H1 (cell line): ENCODE measurements around the gene HDAC9. TPM values are rescaled to one million over a fixed set of nuclear protein-coding genes. Genes with fewer than 3 reads are reported as not detected.

ENCODE experiments used
- CTCF ChIA-PET: fragments of 300-600 bp; sonication (Branson Sonifier 250); formaldehyde crosslinking; loops from one replicate; lab custom pipeline; 2021; ENCODE audit not compliant: partially characterized antibody; lab: Charles Lee
- POLR2A ChIA-PET: fragments of 300-600 bp; sonication (Branson Sonifier 250); formaldehyde crosslinking; loops from one replicate; lab custom pipeline; 2021; ENCODE audit warnings: inconsistent platforms; ENCODE audit not compliant: partially characterized antibody; lab: Charles Lee
- DNase-seq, 2 experiments: peaks; one replicate each; pipeline versions ENCODE4 v3.0.0 to v3.0.0-alpha.2; 2010 to 2022; ENCODE audit warnings: low spot score in 2 of 2, low read depth in 1 of 2, mixed read lengths in 1 of 2
- FAIRE-seq: peaks from 2 replicates; lab custom pipeline; 2011; peaks lifted over from hg19 to GRCh38; lab: Jason Lieb, UNC
- H2AFZ ChIP-seq: 2 replicates; pipeline ENCODE4 v1.8.1; 2012; ENCODE audit warnings: low read length, inconsistent platforms
- H2AK5ac ChIP-seq: 2 replicates; pipeline ENCODE4 v1.6.1; 2013; ENCODE audit warnings: low read depth, low read length
- H2BK120ac ChIP-seq: replicated peaks from 2 replicates; pipeline ENCODE3; 2013; ENCODE audit warnings: low read depth, low read length, inconsistent platforms
- H2BK12ac ChIP-seq: 2 replicates; pipeline ENCODE4 v1.6.1; 2013; ENCODE audit warnings: low read depth, low read length
- H2BK15ac ChIP-seq: 2 replicates; pipeline ENCODE4 v1.6.1; 2013; ENCODE audit warnings: low read length
- H2BK20ac ChIP-seq: 2 replicates; pipeline ENCODE4 v1.6.1; 2013; ENCODE audit warnings: low read length
- H2BK5ac ChIP-seq: 2 replicates; pipeline ENCODE4 v1.6.1; 2013; ENCODE audit warnings: low read depth, low read length
- H3K14ac ChIP-seq: 2 replicates; pipeline ENCODE4 v1.6.1; 2013; ENCODE audit warnings: inconsistent platforms; ENCODE audit not compliant: insufficient read length
- H3K18ac ChIP-seq: 2 replicates; pipeline ENCODE4 v1.6.1; 2013; ENCODE audit warnings: low read length; ENCODE audit errors: extremely low read depth
- H3K23ac ChIP-seq: 2 replicates; pipeline ENCODE4 v1.6.1; 2013; ENCODE audit warnings: inconsistent platforms; ENCODE audit not compliant: insufficient read length
- H3K23me2 ChIP-seq: 2 replicates; pipeline ENCODE4 v1.6.1; 2013; ENCODE audit warnings: low read depth, low read length
- H3K27ac ChIP-seq: 2 replicates; pipeline ENCODE4 v1.6.1; 2011; ENCODE audit warnings: low read depth, low read length, inconsistent platforms
- H3K27me3 ChIP-seq, 4 experiments: replicated peaks in 1 of 4; 1 replicate in 1 of 4; 2 replicates in 3 of 4; pipeline versions ENCODE4 v1.6.1 to v1.8.1; 2011 to 2013; ENCODE audit warnings: low read length in 3 of 4, mild to moderate bottlenecking in 3 of 4, inconsistent platforms in 2 of 4, mixed read lengths in 2 of 4, moderate library complexity in 1 of 4; ENCODE audit not compliant: control insufficient read depth in 3 of 4, insufficient read depth in 3 of 4; ENCODE audit errors: extremely low read depth in 1 of 4
- H3K36me3 ChIP-seq, 4 experiments: 2 replicates each; pipeline versions ENCODE4 v1.6.1 to v1.8.1; 2011 to 2013; ENCODE audit warnings: mild to moderate bottlenecking in 4 of 4, low read length in 3 of 4, moderate library complexity in 2 of 4, control low read depth in 1 of 4, inconsistent platforms in 1 of 4; ENCODE audit not compliant: insufficient read depth in 4 of 4, control insufficient read depth in 2 of 4
- H3K4ac ChIP-seq: replicated peaks from 2 replicates; pipeline ENCODE3; 2013; ENCODE audit warnings: low read length, low read depth, mixed read lengths, inconsistent platforms; ENCODE audit not compliant: insufficient read length
- H3K4me1 ChIP-seq, 4 experiments: replicated peaks in 1 of 4; 1 replicate in 1 of 4; 2 replicates in 3 of 4; pipeline versions ENCODE4 v1.6.1 to v1.8.1; 2011 to 2013; ENCODE audit warnings: low read length in 3 of 4, inconsistent platforms in 2 of 4, mixed read lengths in 1 of 4; ENCODE audit not compliant: insufficient read depth in 4 of 4, control insufficient read depth in 3 of 4
- H3K4me2 ChIP-seq, 2 experiments: 2 replicates each; pipeline versions ENCODE4 v1.6.1 to v1.8.1; 2011 to 2013; ENCODE audit warnings: low read depth in 2 of 2, low read length in 2 of 2, control low read depth in 1 of 2, inconsistent platforms in 1 of 2, mild to moderate bottlenecking in 1 of 2; ENCODE audit not compliant: insufficient read depth in 1 of 2
- H3K4me3 ChIP-seq, 4 experiments: fragments of 200-600, 300-600 bp in 1 of 4; sonication (generic), shearing (Covaris generic), sonication (Bioruptor Twin) in 1 of 4; 2 replicates each; pipeline versions ENCODE4 v1.5.1 to v1.8.1; 2011 to 2016; ENCODE audit warnings: low read length in 4 of 4, low read depth in 3 of 4, control low read depth in 2 of 4, inconsistent platforms in 2 of 4, mild to moderate bottlenecking in 2 of 4, mixed read lengths in 1 of 4, moderate library complexity in 1 of 4; ENCODE audit not compliant: insufficient read depth in 2 of 4; ENCODE audit errors: extremely low read depth in 1 of 4
- H3K56ac ChIP-seq: replicated peaks from 2 replicates; pipeline ENCODE3; 2013; ENCODE audit warnings: low read depth, mild to moderate bottlenecking, mixed read lengths, low read length, inconsistent platforms; ENCODE audit not compliant: insufficient read length
- H3K79me1 ChIP-seq: 2 replicates; pipeline ENCODE4 v1.6.1; 2013; ENCODE audit warnings: low read depth, low read length, control low read depth
- H3K79me2 ChIP-seq, 2 experiments: 2 replicates each; pipeline versions ENCODE4 v1.6.1 to v1.8.1; 2012 to 2013; ENCODE audit warnings: low read length in 2 of 2, mild to moderate bottlenecking in 2 of 2, inconsistent platforms in 1 of 2; ENCODE audit not compliant: insufficient read depth in 2 of 2, control insufficient read depth in 1 of 2
- H3K9ac ChIP-seq, 4 experiments: replicated peaks in 1 of 4; 1 replicate in 1 of 4; 2 replicates in 3 of 4; pipeline versions ENCODE4 v1.6.1 to v1.8.1; 2011 to 2013; ENCODE audit warnings: low read depth in 3 of 4, low read length in 3 of 4, control low read depth in 2 of 4, mild to moderate bottlenecking in 2 of 4, moderate library complexity in 2 of 4, inconsistent platforms in 1 of 4; ENCODE audit errors: extremely low read depth in 1 of 4
- H3K9me3 ChIP-seq, 2 experiments: 2 replicates each; pipeline versions ENCODE4 v1.6.1 to v1.8.1; 2012 to 2013; ENCODE audit warnings: mild to moderate bottlenecking in 2 of 2, moderate library complexity in 2 of 2, control low read depth in 1 of 2, inconsistent platforms in 1 of 2, low read depth in 1 of 2, low read length in 1 of 2, mixed read lengths in 1 of 2; ENCODE audit not compliant: insufficient read depth in 2 of 2
- H4K20me1 ChIP-seq, 2 experiments: replicated peaks in 1 of 2; 2 replicates each; pipeline versions ENCODE3 to v1.8.1; 2011 to 2013; ENCODE audit warnings: inconsistent platforms in 2 of 2, low read length in 2 of 2, mild to moderate bottlenecking in 1 of 2; ENCODE audit not compliant: insufficient read depth in 2 of 2, control insufficient read depth in 1 of 2
- H4K5ac ChIP-seq: 2 replicates; pipeline ENCODE4 v1.6.1; 2013; ENCODE audit warnings: low read length, low read depth, mixed read lengths, inconsistent platforms; ENCODE audit not compliant: insufficient read length
- H4K8ac ChIP-seq: 2 replicates; pipeline ENCODE4 v1.8.0; 2013; ENCODE audit warnings: mild to moderate bottlenecking, moderate library complexity, low read length, inconsistent platforms; ENCODE audit not compliant: insufficient read depth; ENCODE audit errors: extremely low read depth
- H4K91ac ChIP-seq: replicated peaks from 2 replicates; pipeline ENCODE3; 2013; ENCODE audit warnings: low read length, mixed read lengths, inconsistent platforms; ENCODE audit not compliant: insufficient read length
- CHD1 ChIP-seq: IDR thresholded peaks from 2 replicates; pipeline ENCODE4 v1.6.1; 2012; ENCODE audit warnings: low read depth, low read length, improper control_type of control experiment
- EP300 ChIP-seq, 2 experiments: IDR thresholded peaks; 1 replicate in 1 of 2; 2 replicates in 1 of 2; pipeline ENCODE4 v1.6.1; 2011 to 2012; ENCODE audit warnings: low read depth in 2 of 2, low read length in 2 of 2, mild to moderate bottlenecking in 2 of 2, borderline replicate concordance in 1 of 2, inconsistent platforms in 1 of 2, moderate library complexity in 1 of 2
- FOSL1 ChIP-seq: IDR thresholded peaks from 2 replicates; pipeline ENCODE4 v1.6.1; 2011; ENCODE audit warnings: mild to moderate bottlenecking, low read depth, low read length, moderate library complexity; ENCODE audit not compliant: insufficient read depth
- NRF1 ChIP-seq: IDR thresholded peaks from 2 replicates; pipeline ENCODE4 v1.6.1; 2011; ENCODE audit warnings: mild to moderate bottlenecking, low read depth, low read length, improper control_type of control experiment
- PHF8 ChIP-seq: fragments of 200-600 bp; sonication (generic); conservative IDR thresholded peaks from 2 replicates; pipeline ENCODE4 v1.7.1; 2012; ENCODE audit warnings: low read depth, mild to moderate bottlenecking, inconsistent platforms, low read length, moderate library complexity
- POLR2A ChIP-seq, 2 experiments: IDR thresholded peaks; 1 replicate in 1 of 2; 2 replicates in 1 of 2; pipeline ENCODE4 v1.6.1; 2011; ENCODE audit warnings: low read depth in 2 of 2, low read length in 2 of 2, mild to moderate bottlenecking in 2 of 2; ENCODE audit errors: control extremely low read depth in 1 of 2
- POU5F1 ChIP-seq: IDR thresholded peaks from 2 replicates; pipeline ENCODE4 v1.6.1; 2011; ENCODE audit warnings: low read depth, mild to moderate bottlenecking, low read length, moderate library complexity
- SIX5 ChIP-seq: IDR thresholded peaks from 2 replicates; pipeline ENCODE4 v1.6.1; 2011; ENCODE audit warnings: mild to moderate bottlenecking, low read depth, low read length
- SUZ12 ChIP-seq: fragments of 200-600 bp; sonication (generic); IDR thresholded peaks from 2 replicates; pipeline ENCODE4 v1.6.1; 2012; ENCODE audit warnings: mild to moderate bottlenecking, inconsistent platforms, low read length, moderate library complexity, mixed read lengths
- TEAD4 ChIP-seq: IDR thresholded peaks from 2 replicates; pipeline ENCODE4 v1.6.1; 2012; ENCODE audit warnings: low read depth, low read length, inconsistent platforms, mixed read lengths
- WGBS, 2 experiments: shearing (Covaris generic) in 1 of 2; methylation state at CpG; one replicate each; pipeline versions ENCODE4 v1.1.6 to v1.1.7; 2013 to 2015; ENCODE audit warnings: low lambda C conversion rate in 2 of 2, mixed read lengths in 2 of 2, inconsistent platforms in 1 of 2, low coverage in 1 of 2, missing lambda C conversion rate in 1 of 2; ENCODE audit not compliant: insufficient replicate concordance in 2 of 2, insufficient coverage in 1 of 2, insufficient read length in 1 of 2; ENCODE audit errors: extremely low coverage in 1 of 2, missing lambda C conversion rate in 1 of 2; 5-methylcytosine and 5-hydroxymethylcytosine counted together
- polyA plus RNA-seq, 7 experiments: library from polyadenylated mRNA; depleted of rRNA in 3 of 7; stranded (reverse) in 5 of 7; unstranded in 2 of 7; fragments of >200 nt in 5 of 7; fragments of 200-250 nt in 2 of 7; gene quantifications; 1 replicate in 5 of 7; 2 replicates in 1 of 7; 4 replicates in 1 of 7; pipeline versions ENCODE4 v1.2.1 to v1.2.3, GENCODE V29; 2011 to 2013; ENCODE audit warnings: missing spikeins in 2 of 7, mixed read lengths in 2 of 7
- total RNA-seq: library from RNA; stranded (reverse); fragmentation: NEBNext Ultra II Directional; extraction: Animal tissue kit (Norgen Biotek cat#: 25700); gene quantifications from 2 replicates; pipeline ENCODE4 v1.2.1, GENCODE V29; 2021

HDAC9 gene
- total and polyA plus RNA-seq, 2 of the 8 experiments (the other 6 are each of a cell fraction or from before 2014, with no cell fraction given), result 9.5 to 13.1 TPM

- Histone ChIP-seq H3K4me3 (no peak overlapping the region), H2BK5ac (no peak overlapping the region), H3K36me3 (no peaks in the 10 kb centered on the region), H3K79me1 (no peaks in the 10 kb centered on the region), H3K14ac (no peak overlapping the region), H3K27ac (no peak overlapping the region), H3K4me2 (no peak overlapping the region), H4K20me1 (no peaks in the 10 kb centered on the region), H4K5ac (no peak overlapping the region), H3K4me1 (no peaks in the 10 kb centered on the region), H2BK15ac (no peak overlapping the region), H4K91ac (no peak overlapping the region), H3K9ac (no peak overlapping the region), H2BK12ac (no peak overlapping the region), H2BK120ac (no peak overlapping the region), H3K9me3 (no peaks in the 10 kb centered on the region), H2BK20ac (no peak overlapping the region), H3K79me2 (no peaks in the 10 kb centered on the region), H2AFZ (no peak overlapping the region), H2AK5ac (no peak overlapping the region), H3K23me2 (no peaks in the 10 kb centered on the region), H3K18ac (no peak overlapping the region), H3K23ac (no peak overlapping the region), H3K56ac (no peak overlapping the region), H3K4ac (no peak overlapping the region), H3K27me3 (no peaks in the 10 kb centered on the region), H4K8ac (no peak overlapping the region)
- no peak for FAIRE-seq
- ChIA-PET CTCF (interaction anchor here (0.7 to 0.8 kb wide), 2 partner anchors 27 to 57 kb away, joined by 3 to 5 read pairs; no protein-coding TSS in a partner anchor), POLR2A (no interaction called here)
- TF ChIP-seq TEAD4, result no peak
- TF ChIP-seq SIX5, result no peak
- no peak for TF ChIP-seq PHF8
- TF ChIP-seq CHD1, result no peak
- TF ChIP-seq SUZ12, result no peak
- TF ChIP-seq EP300 (IDR thresholded peaks at IDR 0.05; ENCODE audit: borderline replicate concordance in 1 of 2, low read depth in 2 of 2, low read length in 2 of 2), result no peak
- no peak for TF ChIP-seq NRF1
- TF ChIP-seq FOSL1, result no peak
- no peak for TF ChIP-seq POU5F1
- no peak for TF ChIP-seq POLR2A (IDR thresholded peaks at IDR 0.05; ENCODE audit: control extremely low read depth in 1 of 2, low read depth in 2 of 2, low read length in 2 of 2)
- WGBS, 2 experiments, result 94% methylated on average over 8 of the region's 8 CpGs; no CpG with 5 or more reads in 1 of the 2 experiments
- DNase-seq, result no peak
Measured at GRCh38 chr7:18834577-18834976, 339.0 kb downstream of the HDAC9 start.
